ENCODE measurements around the gene MYF5. TPM values are rescaled to one million over a fixed set of nuclear protein-coding genes. Genes with fewer than 3 reads are reported as not detected.

The MYF5 gene
- total RNA-seq, 4 donors from 2014 or later: not detected

DNA sequence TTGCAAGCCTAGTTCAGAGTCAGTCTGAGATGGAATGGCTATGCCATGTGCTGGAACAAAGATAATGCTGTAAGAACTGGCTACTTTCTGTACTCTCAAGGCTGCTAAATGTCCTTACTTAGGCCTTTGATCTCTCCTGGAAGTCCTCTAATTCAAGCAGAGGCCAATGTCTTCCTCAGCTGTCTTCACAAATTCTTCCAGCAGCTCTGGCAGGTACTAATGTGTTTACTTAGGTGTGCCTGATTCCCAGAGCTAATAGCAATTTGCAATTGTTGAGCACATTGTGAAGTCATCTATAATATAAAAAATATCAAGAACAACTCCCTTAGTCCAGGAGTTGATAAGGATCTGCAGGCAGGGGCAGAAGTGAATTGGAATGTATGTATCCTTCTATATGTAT lies 3.8 kb upstream of the MYF5 start:
- ATAC-seq (ENCODE audit: low FRiP score) (no peak), DNase-seq (ENCODE audit: low spot score) (no peak)
- TF ChIP-seq, protein P1, sequence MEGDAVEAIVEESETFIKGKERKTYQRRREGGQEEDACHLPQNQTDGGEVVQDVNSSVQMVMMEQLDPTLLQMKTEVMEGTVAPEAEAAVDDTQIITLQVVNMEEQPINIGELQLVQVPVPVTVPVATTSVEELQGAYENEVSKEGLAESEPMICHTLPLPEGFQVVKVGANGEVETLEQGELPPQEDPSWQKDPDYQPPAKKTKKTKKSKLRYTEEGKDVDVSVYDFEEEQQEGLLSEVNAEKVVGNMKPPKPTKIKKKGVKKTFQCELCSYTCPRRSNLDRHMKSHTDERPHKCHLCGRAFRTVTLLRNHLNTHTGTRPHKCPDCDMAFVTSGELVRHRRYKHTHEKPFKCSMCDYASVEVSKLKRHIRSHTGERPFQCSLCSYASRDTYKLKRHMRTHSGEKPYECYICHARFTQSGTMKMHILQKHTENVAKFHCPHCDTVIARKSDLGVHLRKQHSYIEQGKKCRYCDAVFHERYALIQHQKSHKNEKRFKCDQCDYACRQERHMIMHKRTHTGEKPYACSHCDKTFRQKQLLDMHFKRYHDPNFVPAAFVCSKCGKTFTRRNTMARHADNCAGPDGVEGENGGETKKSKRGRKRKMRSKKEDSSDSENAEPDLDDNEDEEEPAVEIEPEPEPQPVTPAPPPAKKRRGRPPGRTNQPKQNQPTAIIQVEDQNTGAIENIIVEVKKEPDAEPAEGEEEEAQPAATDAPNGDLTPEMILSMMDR (IDR thresholded peaks at IDR 0.05): no peak

DNA sequence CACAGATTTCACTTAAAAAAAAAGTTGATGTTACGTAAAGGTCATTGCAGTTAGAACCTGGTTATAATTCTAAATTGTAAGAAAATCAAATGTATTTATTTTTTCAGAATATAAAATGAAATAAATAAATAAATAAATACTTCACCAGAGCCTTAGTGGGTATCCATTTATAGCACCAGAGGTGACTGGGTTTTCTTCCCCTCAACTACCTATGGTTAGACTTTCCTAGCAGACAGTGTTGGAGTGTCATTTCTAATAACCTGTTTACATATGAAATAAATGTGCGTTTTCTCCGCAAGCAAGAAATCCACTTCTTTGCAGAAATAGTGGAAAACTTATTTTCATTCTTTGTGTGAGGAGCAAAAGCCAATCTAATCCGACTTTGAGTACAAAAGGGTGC lies 3.3 kb upstream of the MYF5 start:
- TF ChIP-seq, protein P1 (IDR thresholded peaks at IDR 0.05): no peak
- ATAC-seq (ENCODE audit: low FRiP score): no peak
- no peak for DNase-seq (ENCODE audit: low spot score)

- ATAC-seq (ENCODE audit: low FRiP score): no peak
- TF ChIP-seq, protein P1 (IDR thresholded peaks at IDR 0.05): no peak
- DNase-seq (ENCODE audit: low spot score): no peak
Observed at GRCh38 chr12:80714055-80714454, 2.7 kb upstream of the MYF5 start.

DNA sequence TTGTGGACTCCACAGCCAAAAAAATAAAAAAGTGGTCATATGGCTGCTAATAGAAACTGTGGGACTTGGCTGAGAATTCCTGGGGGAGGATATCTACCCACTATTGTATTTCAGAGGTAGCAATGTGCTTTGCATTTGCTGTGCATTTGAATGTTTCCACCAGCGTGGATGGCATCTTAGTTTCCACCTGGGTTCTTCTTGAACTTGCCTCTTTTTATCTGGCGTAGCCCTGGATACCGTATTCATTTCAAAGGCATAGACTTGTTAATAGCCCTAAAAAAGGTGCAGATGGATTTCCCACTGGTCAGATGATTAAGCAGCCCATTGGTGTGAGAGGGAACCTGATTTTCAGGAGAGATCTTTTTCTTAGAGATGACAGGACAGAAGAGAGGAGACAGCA lies 1.9 kb upstream of the MYF5 start:
- ATAC-seq (ENCODE audit: low FRiP score) (no peak), DNase-seq (ENCODE audit: low spot score) (no peak)
- TF ChIP-seq, protein P1 (IDR thresholded peaks at IDR 0.05): no peak

- DNase-seq (ENCODE audit: low spot score) (no peak), ATAC-seq (ENCODE audit: low FRiP score) (no peak)
- TF ChIP-seq, protein P1 (IDR thresholded peaks at IDR 0.05): no peak
Observed at GRCh38 chr12:80715713-80716249, 931 bp upstream of the MYF5 start.

DNA sequence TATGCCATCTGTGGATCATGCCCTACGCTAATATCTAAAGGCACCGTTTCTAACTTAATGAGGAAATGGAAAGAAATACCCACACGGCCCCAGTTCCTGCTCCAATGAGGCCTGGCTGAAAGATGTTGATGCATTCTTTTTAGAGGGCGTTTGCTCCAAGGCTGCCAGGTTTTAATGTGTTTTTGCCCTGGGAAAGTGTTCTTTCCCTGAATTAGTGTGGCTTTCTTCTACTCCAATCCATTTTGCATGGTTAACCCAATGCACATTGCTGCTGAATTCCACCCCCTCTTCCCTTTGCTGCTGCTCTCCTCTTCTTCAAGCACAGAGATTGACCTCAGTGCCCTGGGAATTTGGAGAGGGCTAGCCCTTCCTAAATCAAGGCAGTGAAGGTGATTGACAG lies 1.1 kb downstream of the MYF5 start:
- no peak for ATAC-seq (ENCODE audit: low FRiP score)
- DNase-seq (ENCODE audit: low spot score): no peak
- TF ChIP-seq, protein P1 (IDR thresholded peaks at IDR 0.05): no peak

DNA sequence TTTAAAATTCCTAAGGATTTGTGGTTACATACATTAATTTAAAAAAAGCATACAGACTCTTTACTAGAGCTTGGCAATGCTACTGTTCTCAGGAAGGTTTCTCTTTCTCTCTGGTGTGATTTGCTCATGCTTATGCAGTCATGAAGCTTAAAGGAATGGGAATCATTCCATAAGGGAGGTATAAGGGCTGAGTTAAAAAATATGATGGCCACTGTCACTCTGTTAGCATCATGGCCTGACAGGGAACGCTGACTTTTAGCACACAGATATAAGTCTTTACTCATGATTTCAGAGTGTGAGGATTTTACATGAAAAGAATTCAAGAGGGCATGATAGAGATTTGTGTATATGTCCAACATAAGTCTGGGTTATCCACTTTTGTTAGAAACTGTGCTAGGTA lies 3.8 kb downstream of the MYF5 start:
- TF ChIP-seq, protein P1 (IDR thresholded peaks at IDR 0.05): no peak
- no peak for DNase-seq (ENCODE audit: low spot score)
- no peak for ATAC-seq (ENCODE audit: low FRiP score)
